Suppressor macrophage treated with lipopolysaccharide for 4 hours (primary cell): ENCODE measurements around the gene VN1R5.
"Not testable (repeated sequence)": the region's sequence is repeated elsewhere in the genome, so short reads cannot be mapped to it uniquely, and the experiment has no call there.

Experiments used
- DNase-seq: peaks from one replicate; pipeline ENCODE4 v3.0.0-alpha.2; 2020

Gene VN1R5

DNA sequence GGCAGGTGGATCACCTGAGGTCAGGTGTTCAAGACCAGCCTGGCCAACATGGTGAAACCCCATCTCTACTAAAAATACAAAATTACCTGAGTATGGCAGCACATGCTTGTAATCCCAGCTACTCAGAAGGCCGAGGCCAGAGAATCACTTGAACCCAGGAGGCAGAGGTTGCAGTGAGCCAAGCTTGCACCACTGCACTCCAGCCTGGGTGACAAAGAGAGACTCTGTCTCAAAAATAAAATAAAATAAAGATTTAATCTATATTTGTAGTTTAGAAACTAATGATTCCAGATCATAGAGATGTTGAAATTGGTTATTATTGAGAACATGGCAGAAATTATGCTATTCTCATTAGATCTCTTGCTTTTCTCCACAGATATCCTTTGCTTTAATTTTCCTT, at the start of gene VN1R5:
Gene VN1R5, plus strand, starts transcription at position 301 of the 400 bp plus-strand sequence.
- not testable (repeated sequence) for DNase-seq

GRCh38 chr1:247209396-247209795, 46.5 kb upstream of the VN1R5 start:
- peak; percentile 41 for DNase-seq

DNA sequence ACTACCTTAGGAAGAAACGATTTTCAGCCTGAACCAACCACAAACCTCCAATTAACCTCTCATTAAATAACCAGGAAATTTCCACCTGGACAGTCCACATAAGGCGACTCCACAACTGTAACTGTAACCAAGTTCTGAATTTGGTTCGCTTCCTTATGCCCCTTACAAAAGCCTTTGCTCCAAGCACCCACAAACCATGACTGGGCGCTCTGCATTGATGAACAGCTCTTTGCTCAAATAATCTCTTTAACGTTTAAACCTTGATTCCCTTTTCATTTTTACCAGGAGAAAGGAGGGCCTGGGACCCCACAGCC, 45.9 kb upstream of the VN1R5 start:
- DNase-seq, result no peak

DNA sequence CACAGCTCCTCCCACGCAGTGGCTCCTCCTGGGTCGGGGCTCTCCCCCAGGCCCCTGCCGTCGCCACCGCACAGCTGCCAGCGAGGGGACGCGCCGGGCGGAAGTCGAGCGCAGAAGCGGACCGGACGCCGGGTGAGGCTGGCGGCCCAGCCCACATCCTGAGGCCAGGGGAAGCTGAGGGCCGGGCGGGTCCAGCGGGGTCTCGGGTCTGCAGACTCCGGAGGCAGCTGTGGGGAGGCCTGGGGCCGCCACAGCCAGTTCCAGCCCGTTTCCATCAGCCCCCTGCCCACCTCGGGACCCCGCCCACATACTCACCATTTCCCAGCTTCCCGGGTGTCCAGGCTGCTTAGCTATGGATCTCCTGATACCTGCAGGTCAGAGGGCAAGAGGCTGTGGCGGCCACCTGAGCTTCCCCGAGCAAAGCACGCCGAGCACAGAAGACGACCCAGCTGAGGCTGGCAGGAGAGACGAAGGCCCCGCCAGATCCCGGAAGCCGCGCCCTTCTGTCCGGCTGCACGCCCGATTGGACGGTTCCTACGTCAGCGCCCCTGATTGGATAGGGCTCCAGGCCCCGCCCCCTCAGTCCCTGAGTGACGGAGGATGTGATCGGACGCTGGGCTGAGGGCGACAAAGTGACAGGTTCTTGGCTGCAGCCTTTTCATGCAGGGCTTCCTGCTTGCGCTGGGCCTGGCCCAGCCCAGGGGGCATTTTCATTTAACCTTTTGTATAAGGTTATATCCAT, 45.3 kb upstream of the VN1R5 start:
- peak; percentile 98 for DNase-seq

GRCh38 chr1:247211339-247211738, 44.5 kb upstream of the VN1R5 start:
- no peak for DNase-seq

GRCh38 chr1:247212012-247212411, 43.9 kb upstream of the VN1R5 start:
- DNase-seq, result no peak

DNA sequence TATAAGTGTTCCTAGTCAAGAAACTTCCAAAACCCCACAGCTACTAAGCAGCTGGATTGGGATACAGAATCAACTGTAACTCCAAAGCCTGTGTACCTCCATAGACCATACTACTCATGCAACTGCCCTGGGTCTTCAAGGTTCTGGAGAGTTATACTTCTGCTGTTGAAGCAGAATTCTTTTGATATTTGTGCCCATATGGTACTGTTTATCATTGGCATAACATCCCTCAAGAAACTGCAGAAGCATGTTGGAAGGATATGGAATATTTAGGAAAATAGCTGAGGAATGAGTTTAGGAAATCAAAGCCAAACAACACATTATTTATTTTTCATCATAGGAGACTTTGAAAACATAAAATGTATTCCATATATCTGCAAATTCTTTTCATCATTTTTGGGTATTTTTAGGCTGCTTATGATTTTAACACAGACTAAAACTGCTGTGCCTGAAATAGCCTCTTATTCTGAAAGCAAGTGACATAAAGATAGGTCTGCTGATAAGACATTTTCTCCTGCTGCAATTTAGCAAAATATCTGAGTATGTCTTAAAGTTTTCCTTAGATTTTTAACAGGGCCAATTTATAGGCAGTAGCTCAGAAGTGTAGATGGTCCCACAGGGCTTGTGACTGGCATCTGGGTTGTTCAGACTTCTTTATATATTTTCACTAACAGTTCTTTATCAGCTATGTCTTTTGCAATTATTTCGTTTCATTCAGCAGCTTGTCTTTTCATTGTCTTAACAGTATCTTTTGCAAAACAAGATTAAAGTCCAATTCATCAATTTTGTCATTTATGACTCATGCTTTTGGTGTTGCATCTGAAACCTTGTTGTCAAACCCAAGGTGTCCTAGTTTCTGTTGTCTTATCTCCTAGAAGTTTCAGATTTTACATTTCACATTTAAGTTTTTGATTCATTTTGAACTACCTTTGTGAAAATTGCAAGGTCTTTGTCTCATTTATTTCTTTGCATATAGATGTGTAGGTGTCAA, 43.0 kb upstream of the VN1R5 start:
- DNase-seq, result no peak

DNA sequence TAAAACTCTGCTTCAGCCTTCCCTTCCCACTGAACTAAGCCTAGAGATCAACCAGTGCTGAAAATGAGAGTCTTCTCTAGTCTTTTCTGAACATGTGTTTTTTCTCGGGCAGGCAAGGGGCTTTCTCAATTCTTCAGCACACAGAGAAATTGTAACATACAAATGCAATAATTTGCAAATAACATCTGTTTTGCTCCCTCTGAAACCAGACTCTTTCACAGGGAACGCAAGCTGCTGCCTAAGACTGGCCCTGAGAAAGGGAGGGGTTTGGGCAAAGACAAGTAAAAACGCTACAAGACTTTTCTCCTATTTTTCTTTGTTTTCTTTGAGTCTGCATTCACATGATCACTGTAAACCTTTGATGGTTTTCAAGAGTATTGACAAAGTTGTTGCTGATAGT, 39.6 kb upstream of the VN1R5 start:
- DNase-seq, result no peak

- DNase-seq, result peak; percentile 66
Measured at GRCh38 chr1:247218121-247218651, 37.7 kb upstream of the VN1R5 start.

DNA sequence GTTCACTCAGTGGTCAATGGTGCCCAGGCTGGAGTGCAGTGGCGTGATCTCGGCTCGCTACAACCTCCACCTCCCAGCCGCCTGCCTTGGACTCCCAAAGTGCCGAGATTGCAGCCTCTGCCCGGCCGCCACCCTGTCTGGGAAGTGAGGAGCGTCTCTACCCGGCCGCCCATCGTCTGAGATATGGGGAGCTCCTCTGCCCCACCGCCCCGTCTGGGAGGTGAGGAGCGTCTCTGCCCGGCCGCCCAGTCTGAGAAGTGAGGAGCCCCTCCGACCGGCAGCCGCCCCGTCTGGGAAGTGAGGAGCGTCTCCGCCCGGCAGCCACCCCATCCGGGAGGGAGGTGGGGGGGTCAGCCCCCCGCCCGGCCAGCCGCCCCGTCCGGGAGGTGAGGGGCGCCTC, 35.6 kb upstream of the VN1R5 start:
- not testable (repeated sequence) for DNase-seq

DNA sequence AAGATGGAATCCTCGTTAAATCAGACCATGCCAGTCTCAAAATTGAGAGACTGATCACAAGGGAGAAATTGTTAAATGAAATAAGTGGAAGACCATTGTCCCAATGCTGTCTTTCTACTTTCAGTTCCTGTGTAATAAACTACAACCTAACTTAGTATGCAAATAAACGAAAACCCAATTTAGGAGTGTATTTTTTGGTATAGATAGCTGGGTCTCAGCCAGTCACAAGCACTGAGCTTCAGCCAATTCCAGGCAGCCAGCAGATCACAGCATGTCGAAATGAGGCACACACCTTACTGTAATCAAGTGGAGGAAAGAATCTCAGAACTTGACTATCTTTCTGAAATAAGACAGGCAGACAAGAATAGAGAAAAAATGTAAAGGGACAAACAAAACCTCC, 33.0 kb upstream of the VN1R5 start:
- no peak for DNase-seq

DNA sequence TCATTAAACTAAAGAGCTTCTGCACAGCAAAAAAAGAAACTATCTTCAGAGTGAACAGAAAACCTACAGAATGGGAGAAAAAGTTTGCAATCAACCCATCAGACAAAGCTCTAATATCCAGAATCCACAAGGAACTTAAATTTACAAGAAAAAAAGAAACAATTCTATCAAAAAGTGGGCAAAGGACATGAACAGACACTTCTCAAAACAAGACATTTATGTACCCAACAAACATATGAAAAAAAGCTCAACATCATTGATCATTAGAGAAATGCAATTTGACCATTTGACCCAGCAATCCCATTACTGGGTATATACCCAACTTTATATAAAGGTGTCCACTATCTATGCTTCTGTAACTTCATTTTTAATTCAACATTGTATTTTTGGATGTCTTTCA, 31.1 kb upstream of the VN1R5 start:
- no peak for DNase-seq

- peak; percentile 64 for DNase-seq
Measured at GRCh38 chr1:247228133-247228532, 27.7 kb upstream of the VN1R5 start.

GRCh38 chr1:247241691-247242090, 14.2 kb upstream of the VN1R5 start:
- peak; percentile 29 for DNase-seq

GRCh38 chr1:247243524-247244137, 12.2 kb upstream of the VN1R5 start:
- DNase-seq, result no peak

DNA sequence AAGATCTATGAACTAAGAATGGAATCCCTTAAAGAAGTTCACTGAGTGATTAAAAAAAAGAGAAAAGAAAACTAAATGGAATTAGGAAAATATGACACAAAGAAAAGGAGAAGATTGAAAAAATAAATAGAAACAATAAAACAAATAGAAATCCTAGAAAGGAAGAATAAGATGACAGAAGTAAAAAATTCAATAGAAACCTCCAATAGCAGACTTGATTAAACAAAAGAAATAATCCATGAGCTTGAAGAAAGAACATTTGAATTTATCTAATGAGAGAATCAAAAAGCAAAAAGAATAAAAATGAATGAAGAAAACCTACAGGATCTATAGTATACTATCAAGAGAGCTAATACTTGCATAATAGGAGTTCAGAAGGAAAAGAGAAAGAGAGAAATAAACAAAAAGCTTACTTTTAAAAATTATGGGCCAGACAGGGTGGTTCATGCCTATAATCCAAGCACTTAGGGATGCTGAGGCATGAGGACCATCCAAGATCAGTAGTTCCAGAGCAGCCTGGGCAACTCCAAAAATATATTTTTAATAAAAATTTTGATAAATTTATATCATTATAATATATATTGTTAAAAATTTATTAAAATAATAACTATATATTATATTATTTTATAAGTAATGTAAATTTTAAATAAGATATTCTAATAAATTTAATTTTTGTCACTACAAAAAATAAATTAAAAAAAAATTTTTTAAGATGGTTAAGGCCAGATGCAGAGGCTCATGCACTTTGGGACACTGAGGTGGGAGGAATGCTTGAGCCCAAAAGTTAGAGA, 9.4 kb upstream of the VN1R5 start:
- no peak for DNase-seq

GRCh38 chr1:247247568-247247967, 8.3 kb upstream of the VN1R5 start:
- DNase-seq, result no peak

- DNase-seq, result no peak
Measured at GRCh38 chr1:247266053-247266452, 10.2 kb downstream of the VN1R5 start.

GRCh38 chr1:247268390-247269045, 12.6 kb downstream of the VN1R5 start:
- no peak for DNase-seq

- DNase-seq, result no peak
Measured at GRCh38 chr1:247269133-247269532, 13.3 kb downstream of the VN1R5 start.

GRCh38 chr1:247270003-247270402, 14.1 kb downstream of the VN1R5 start:
- DNase-seq, result no peak

- DNase-seq, result no peak
Measured at GRCh38 chr1:247273013-247273412, 17.1 kb downstream of the VN1R5 start.
